Ascending aorta (tissue), 2 donors: ENCODE data around the gene RAB8A. TPM values are rescaled to one million over a fixed set of nuclear protein-coding genes. Genes with fewer than 3 reads are reported as not detected.
A peak's percentile ranks its signal among the peaks of the same experiment; 100 is the strongest.
"Not testable (repeated sequence)": the region's sequence is repeated elsewhere in the genome, so short reads cannot be mapped to it uniquely, and the experiment has no call there.

Experiments used
- DNase-seq, 2 donors: peaks; one replicate each; pipeline ENCODE4 v3.0.0-alpha.2; 2019; ENCODE audit warnings: low spot score in 2 of 2
- H3K27ac ChIP-seq, 2 donors: fragments of 200-600 bp; sonication (generic); one replicate each; pipeline ENCODE4 v1.5.1; 2016 to 2017; ENCODE audit warnings: mild to moderate bottlenecking in 1 of 2
- H3K27me3 ChIP-seq: fragments of 200-600 bp; sonication (generic); one replicate; pipeline ENCODE4 v1.5.1; 2017
- H3K36me3 ChIP-seq, 2 donors: fragments of 200-600 bp; sonication (generic); one replicate each; pipeline ENCODE4 v1.5.1; 2016
- H3K4me1 ChIP-seq, 2 donors: fragments of 200-600 bp; sonication (generic); one replicate each; pipeline ENCODE4 v1.5.1; 2016 to 2017; ENCODE audit warnings: mild to moderate bottlenecking in 1 of 2
- H3K4me3 ChIP-seq, 2 donors: fragments of 200-600 bp; sonication (generic); one replicate each; pipeline ENCODE4 v1.5.1; 2016 to 2017; ENCODE audit warnings: mild to moderate bottlenecking in 1 of 2
- H3K9me3 ChIP-seq, 2 donors: fragments of 200-600 bp; sonication (generic); one replicate each; pipeline ENCODE4 v1.5.1; 2016
- intact Hi-C: fragments of 100-400 bp; cut with DNase I; formaldehyde crosslinking; loops from one replicate; pipeline ENCODE4 v1.15.1; 2023
- total RNA-seq: library from RNA; depleted of rRNA; stranded (reverse); fragments of >200 nt; gene quantifications from one replicate; pipeline ENCODE4 v1.1.0, GENCODE V29; 2016
- TF ChIP-seq, protein P1 (sequence below), 3 experiments: fragments of 200-600 bp in 2 of 3; fragments of 450-650 bp in 1 of 3; sonication (generic) in 2 of 3; IDR thresholded peaks; one replicate each; pipeline ENCODE4 v1.5.1; 2016 to 2019; ENCODE audit warnings: antibody characterized with exemption in 3 of 3, mild to moderate bottlenecking in 1 of 3, moderate library complexity in 1 of 3

The RAB8A gene
- total RNA-seq, 1 donor from 2014 or later, result 35.1 TPM

GRCh38 chr19:16117594-16118033 is 5.9 kb downstream of the RAB8A start:
- H3K27ac ChIP-seq, result peak overlapping the region in 1 of 2 donors; percentile 18
- no peaks in the 10 kb centered on the region for H3K27me3 ChIP-seq
- no peaks in the 10 kb centered on the region for H3K9me3 ChIP-seq
- H3K36me3 ChIP-seq, result peaks cover 44 to 48% of the 10 kb centered on the region in 2 donors
- no peak for DNase-seq
- TF ChIP-seq, protein P1, sequence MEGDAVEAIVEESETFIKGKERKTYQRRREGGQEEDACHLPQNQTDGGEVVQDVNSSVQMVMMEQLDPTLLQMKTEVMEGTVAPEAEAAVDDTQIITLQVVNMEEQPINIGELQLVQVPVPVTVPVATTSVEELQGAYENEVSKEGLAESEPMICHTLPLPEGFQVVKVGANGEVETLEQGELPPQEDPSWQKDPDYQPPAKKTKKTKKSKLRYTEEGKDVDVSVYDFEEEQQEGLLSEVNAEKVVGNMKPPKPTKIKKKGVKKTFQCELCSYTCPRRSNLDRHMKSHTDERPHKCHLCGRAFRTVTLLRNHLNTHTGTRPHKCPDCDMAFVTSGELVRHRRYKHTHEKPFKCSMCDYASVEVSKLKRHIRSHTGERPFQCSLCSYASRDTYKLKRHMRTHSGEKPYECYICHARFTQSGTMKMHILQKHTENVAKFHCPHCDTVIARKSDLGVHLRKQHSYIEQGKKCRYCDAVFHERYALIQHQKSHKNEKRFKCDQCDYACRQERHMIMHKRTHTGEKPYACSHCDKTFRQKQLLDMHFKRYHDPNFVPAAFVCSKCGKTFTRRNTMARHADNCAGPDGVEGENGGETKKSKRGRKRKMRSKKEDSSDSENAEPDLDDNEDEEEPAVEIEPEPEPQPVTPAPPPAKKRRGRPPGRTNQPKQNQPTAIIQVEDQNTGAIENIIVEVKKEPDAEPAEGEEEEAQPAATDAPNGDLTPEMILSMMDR (IDR thresholded peaks at IDR 0.05), result no peak
- H3K4me3 ChIP-seq, result no peak overlapping the region
- intact Hi-C loops, result no loop called here
- H3K4me1 ChIP-seq, result peaks cover 5 to 17% of the 10 kb centered on the region in 2 donors

- DNase-seq, result no peak
- TF ChIP-seq, protein P1 (IDR thresholded peaks at IDR 0.05), result no peak
- Histone ChIP-seq H3K27ac (peak overlapping the region; percentile 18 to 25), H3K27me3 (no peaks in the 10 kb centered on the region), H3K4me3 (no peak overlapping the region), H3K9me3 (no peaks in the 10 kb centered on the region), H3K4me1 (peaks cover 0 to 8% of the 10 kb centered on the region in 2 donors), H3K36me3 (peaks cover 54 to 55% of the 10 kb centered on the region in 2 donors)
- intact Hi-C loops, result no loop called here
Measured at GRCh38 chr19:16118489-16119033, 6.9 kb downstream of the RAB8A start.

GRCh38 chr19:16119075-16119857 is 7.6 kb downstream of the RAB8A start:
- Histone ChIP-seq H3K27ac (peak overlapping the region in 1 of 2 donors; percentile 25), H3K36me3 (peaks cover 58 to 62% of the 10 kb centered on the region in 2 donors)
- H3K9me3 ChIP-seq, DNase-seq, H3K4me3 ChIP-seq, H3K4me1 ChIP-seq, H3K27me3 ChIP-seq, intact Hi-C loops: not testable (repeated sequence)

GRCh38 chr19:16121141-16121540 is 9.5 kb downstream of the RAB8A start:
- no peaks in the 10 kb centered on the region for H3K4me1 ChIP-seq

GRCh38 chr19:16121967-16122366 is 10.3 kb downstream of the RAB8A start:
- TF ChIP-seq, protein P1 (IDR thresholded peaks at IDR 0.05), result no peak
- intact Hi-C loops, result no loop called here
- Histone ChIP-seq H3K4me3 (no peak overlapping the region), H3K27ac (no peak overlapping the region), H3K4me1 (no peaks in the 10 kb centered on the region), H3K36me3 (peaks cover 80 to 87% of the 10 kb centered on the region in 2 donors), H3K9me3 (no peaks in the 10 kb centered on the region), H3K27me3 (no peaks in the 10 kb centered on the region)
- no peak for DNase-seq

More at GRCh38 chr19:16121141-16121540, 9.5 kb downstream of the RAB8A start:
- H3K27me3 ChIP-seq, result no peaks in the 10 kb centered on the region
- TF ChIP-seq, protein P1 (IDR thresholded peaks at IDR 0.05), result no peak
- H3K9me3 ChIP-seq, result no peaks in the 10 kb centered on the region
- H3K4me3 ChIP-seq, result no peak overlapping the region
- H3K36me3 ChIP-seq, result peaks cover 72 to 79% of the 10 kb centered on the region in 2 donors
- no peak for DNase-seq
- intact Hi-C loops, result no loop called here
- no peak overlapping the region for H3K27ac ChIP-seq

GRCh38 chr19:16124953-16125352 is 13.3 kb downstream of the RAB8A start:
- H3K4me1 ChIP-seq, result no peaks in the 10 kb centered on the region
- H3K27ac ChIP-seq, result no peak overlapping the region
- intact Hi-C loops, result no loop called here
- no peak overlapping the region for H3K4me3 ChIP-seq
- no peak for DNase-seq
- no peaks in the 10 kb centered on the region for H3K27me3 ChIP-seq
- TF ChIP-seq, protein P1 (IDR thresholded peaks at IDR 0.05), result no peak
- H3K9me3 ChIP-seq, result no peaks in the 10 kb centered on the region
- peaks cover 84 to 95% of the 10 kb centered on the region in 2 donors for H3K36me3 ChIP-seq
